ENCODE measurements around the gene PPM1L.

The PPM1L gene

DNA sequence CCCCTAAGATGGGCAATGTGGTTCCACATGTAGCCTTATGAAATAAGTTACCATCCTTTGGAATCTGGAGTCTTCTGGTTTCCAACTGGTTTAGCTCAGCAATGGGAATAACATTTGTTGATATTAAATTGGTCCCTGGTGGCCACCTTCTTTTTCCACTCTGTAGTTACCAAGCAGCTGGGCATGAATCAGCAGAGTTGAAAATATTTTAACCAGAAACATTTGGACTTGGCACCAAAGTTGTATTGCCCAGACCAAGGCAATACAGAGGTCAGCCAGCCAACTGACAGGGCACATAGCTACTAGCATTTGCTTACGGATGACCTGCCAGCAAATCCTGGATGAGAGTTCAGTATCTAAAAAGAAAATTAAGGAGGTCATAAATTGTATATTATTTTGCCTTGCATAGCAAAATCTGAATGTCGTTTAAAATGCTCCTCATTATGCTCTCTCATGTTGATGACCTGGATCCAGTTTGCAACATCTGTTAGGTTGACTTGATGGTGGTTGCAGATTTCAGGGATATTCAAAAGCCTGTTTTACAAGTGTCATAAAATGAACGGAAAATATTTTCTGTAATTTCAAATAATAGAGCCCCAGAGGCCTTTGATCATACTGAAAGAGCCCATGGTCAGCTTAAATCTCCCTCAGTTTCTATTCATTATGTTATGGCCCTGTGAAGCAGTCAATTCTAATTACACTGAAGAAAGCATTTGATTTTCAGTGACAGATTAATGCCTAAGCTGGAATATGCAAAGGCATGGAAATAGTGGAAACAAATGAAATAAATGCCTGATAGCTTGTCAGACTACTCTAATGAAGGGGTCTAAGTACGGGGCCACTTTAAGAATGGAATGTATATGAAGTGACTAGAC, 54.6 kb downstream of the PPM1L start:
- no peak for DNase-seq

DNA sequence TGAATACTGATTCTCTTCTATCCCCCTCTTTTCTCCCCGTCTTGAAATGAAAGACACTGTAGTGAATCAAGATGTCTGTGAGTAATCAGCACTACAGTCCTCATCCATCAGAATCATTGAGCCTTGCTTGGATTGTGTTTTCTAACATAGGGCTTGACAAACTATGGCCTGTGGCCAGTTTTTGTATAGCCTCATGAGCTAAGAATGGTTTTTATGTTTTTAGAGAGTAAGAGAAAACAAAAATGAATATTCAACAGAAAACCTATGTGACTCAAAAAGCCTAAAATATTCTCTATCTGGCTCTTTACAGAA, 55.2 kb downstream of the PPM1L start:
- no peak for DNase-seq

DNA sequence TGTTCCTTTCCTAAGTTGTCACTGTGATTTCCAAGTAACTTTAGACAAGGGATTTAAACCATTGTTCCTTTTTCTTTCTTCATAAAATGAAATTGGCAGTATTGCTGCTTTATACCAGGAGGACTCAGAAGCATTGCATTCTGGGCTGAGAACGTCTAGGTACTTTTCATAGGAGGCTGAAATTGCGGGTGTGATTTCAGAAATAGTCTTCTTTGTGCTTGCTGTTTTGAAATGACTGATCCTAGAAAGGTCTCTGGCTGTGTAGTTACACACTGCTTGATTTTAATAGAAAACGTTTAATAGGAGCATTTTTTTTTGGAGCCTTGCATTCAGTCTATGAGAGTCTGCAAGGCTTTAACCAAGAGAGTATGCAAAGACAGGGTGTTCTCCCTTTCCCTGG, 56.3 kb downstream of the PPM1L start:
- DNase-seq = no peak

DNA sequence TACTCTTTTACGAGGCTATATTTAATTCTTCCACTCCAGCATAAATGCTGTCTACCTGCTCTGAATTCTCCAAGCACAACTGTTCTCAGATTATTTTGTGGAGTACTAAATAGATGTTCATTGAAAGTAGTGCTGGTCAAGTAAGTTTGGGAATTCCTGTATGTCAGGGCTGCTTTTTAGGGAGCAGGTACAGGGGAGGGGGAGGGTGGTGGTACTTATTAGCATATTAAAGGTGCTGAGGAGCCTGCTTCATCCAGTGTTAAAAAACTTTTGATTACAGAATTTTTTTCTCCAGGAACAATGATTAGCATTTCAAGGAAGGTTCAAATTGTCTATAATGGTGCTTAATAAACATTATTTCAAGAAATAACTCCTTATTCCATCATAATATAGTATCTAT, 59.2 kb downstream of the PPM1L start:
- no peak for DNase-seq

DNA sequence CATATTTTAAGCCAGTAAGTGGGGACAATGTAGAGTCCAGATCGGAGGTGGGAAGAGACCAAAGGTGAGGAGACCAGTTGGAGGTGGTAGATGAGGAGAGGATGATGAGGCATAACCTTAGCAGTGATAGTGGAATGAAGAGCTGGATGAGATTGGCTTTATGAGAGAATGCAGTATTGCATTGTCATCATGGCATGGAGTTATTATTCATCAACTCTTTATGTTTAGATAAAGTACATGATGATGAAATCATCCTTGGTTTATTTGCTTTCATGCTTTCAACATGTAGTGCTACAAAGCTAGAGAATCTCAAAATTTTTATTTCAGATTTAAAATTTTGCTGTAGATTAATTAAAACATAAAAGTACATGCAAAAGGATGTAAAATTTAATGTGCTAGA, 64.0 kb downstream of the PPM1L start:
- DNase-seq = no peak

DNA sequence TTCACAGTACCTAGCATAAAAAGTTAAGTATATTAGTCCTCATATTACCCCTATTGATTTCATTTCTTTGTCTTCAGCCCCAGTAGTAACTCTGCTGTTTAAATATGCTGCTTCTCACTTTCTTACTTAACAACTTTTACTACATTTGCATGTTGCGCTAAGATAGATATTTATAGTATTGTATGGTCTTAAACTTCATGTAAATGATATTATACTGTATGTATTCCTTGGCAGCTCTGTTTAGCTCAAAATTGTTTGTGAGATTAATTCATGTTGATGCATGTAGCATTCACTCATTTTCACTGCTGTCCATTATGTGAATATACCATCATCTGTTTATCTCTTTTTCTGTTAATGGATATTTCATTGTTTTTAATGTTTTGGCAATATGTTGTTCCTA, 64.4 kb downstream of the PPM1L start:
- DNase-seq = no peak

DNA sequence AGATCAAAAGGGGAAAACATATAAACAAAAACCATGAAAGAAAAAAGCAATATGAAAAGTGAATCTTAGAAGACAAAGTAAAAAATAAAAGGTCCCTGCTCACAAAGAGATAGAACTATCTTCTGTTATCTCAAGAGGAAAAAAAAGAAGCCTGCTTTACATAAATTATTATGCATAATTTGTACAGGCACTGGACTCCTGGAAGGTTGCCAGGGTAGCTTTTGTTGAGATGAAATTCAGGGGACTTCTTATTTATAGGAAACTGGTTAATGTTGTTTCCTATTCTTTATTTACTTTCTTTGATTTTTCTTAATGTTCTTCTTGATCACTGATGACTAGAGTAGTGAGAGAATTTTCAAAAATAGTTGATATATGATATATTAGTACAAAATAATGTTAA, 66.9 kb downstream of the PPM1L start:
- DNase-seq = no peak

DNA sequence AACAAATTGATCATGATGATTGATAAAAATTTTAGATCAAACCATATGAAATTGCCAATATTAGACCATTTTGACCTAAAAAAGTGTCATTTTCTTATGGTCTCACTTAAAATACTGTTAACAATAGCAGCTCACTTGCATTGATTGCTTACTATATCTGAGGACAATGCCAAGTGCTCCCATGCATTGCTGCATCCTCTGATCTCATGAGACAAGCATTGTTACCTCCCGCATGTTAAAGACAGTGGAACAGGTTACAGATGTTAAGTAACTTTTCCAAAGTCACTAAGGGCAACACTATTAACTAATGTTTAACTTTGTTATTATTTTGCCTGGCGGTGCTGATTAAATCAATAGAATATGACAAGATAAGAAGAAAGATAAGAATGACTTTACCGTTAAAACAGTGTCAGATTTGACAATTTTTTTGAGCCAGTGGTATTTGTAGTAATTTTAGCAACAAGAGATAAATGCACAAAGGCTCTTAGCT, 69.3 kb downstream of the PPM1L start:
- DNase-seq = no peak

DNA sequence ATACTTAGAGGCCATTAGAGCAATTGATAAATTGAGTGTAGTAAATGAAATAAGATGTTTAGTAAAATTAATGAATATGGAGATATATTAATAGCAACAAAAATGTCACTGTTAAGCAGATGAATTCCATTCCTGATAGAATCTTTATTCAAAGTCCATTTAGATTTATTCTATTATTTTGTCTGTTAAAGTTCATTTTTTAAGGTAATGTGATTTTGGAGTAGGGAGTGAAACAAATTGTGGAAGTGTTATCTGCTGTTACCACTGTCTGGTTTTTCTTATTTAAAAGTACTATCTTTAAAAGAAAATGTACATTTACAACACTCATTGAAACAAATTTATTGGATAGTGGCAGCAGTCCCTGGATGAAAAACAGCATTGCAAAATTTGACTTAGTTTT, 70.4 kb downstream of the PPM1L start:
- DNase-seq = no peak

DNA sequence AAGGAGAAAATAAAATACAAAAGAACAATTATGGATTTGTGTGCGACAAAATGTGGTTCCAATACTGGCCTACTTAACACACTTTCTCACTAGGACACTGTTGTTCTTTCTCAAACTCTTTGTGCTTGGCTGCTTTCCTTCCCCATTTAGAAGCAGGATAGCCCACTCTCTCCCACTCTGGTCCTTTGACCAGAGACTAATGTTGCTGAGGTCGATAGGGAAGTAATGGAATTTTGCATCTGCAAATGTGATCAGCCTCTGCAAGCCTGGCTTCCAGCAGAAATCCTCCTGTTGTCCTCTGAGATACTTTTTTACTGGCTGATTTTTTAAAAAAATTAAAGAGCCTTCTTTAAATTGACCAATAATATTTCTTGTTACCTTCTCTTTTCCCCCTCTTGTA, 71.0 kb downstream of the PPM1L start:
- no peak for DNase-seq

DNA sequence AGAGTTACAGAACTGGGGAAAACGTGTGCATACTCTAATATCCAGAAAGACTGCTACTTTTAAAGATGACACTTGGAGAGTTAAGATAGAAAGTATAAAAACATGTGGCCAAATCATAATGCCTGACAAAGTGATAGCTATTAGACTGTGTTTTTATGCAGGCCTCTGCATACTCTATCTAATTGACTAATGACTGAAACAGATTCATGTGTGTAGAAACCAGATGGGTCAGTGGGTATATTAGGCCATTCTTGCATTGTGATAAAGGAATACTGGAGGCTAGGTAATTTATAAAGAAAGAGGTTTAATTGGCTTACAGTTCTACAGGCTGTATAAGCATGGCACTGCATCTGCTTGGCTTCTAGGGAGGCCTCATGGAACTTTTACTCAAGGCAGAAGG, 71.5 kb downstream of the PPM1L start:
- no peak for DNase-seq

DNA sequence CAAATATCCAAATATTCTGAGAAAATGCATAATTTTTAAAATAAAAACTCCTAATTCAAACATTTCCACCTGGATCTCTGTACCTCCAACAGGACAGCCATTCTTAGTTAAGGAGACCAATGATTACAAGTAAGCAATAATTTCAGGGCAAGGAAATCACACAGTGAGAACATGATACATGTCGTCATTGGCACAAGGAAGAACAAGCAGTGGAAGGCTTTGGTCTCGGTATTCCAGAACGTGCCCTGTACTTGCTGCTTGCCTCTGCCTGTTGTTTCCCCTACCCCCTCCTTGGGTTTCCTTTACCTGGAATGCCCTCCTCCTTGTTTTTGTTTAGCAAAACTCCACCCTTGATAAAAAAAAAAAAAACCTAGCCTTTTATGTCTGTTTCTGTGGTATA, 72.8 kb downstream of the PPM1L start:
- no peak for DNase-seq

DNA sequence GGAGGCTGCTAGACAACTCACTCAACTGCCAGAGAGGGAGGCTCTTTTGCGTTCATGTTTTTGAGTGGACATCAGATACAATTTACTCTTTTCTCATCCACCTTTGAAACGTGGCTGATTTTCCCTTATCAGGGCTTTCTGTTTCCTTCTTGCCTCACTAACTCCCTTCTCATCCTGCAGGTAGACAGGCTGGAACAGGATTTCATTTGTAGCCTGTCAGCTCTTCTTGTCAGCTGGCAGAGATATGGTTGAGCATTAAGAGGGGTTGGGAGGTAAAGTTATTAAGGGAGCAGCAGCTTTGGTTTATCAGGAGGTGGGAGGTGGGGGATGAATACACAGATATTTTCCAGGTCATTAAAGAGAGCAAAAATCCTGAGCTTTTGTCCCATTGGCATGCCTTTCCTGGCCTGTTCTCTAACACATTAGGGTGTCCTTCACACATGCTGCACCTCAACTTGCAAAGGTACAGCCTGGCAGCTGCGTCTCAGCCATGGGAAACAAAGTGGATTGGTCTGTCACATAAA, 73.5 kb downstream of the PPM1L start:
- DNase-seq = no peak

DNA sequence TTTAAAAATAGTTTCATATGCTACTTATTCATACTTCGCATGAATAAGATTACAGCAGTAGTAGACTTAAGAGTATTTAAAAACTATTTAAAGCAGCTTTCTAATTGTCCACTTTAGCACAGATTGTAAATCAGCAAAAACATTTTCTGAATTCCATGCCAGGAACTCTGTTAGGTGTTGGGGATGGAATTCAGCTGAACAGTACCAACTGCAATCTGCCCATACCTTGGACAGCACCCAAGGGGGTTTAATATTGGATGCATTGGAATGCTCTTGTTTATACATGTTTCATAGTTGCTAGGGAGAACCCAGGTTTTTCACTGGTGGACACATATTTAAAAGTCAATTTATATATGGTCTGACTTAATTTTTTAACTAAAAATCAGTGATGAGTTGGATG, 74.8 kb downstream of the PPM1L start:
- DNase-seq = no peak

DNA sequence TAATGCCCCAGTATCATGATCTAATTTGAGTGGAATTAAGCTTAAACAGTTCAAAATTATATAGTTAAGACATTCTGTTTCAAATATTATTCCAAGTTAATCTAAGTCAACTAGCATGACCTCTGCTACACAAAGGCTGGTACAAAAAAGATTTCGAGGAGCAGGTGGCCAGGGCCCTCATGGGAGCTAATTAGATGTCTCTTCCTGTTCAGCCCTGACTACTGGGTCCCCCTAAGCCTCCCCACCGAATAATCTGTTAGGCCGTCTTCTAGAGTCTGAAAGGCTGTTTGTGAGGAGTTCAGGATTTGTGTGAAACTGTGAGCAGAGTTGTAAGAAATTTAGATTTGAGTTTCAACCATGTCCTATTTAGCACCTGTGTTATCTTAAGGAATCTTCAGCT, 75.4 kb downstream of the PPM1L start:
- DNase-seq = no peak

DNA sequence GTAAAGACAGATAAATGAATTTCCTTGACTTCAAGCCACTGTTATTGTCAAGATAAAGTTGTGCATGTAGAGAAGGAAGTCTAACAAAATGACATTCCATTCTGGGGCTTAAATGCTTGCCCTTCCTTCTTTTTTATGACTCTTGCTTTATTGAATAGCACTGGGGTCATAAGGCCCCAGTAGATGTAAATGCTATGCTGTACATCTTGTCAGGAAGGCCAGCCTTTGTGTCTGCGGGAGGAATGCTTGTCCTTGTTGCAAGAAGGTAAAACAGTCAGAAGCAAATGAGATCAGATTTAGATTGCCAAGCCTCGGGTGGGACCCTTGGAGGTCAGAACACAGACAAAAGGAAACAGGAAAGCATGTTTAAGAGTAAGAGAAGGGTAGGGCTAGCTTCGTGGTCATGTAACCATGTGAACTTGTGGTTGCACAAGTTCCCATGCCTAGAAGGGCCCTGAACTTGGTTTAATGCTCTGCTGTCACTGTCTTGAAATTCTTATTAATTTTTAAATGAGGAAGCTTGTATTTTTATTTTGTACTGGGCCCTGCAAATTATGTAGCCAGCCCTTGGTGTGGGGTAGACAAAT, 81.5 kb downstream of the PPM1L start:
- no peak for DNase-seq

DNA sequence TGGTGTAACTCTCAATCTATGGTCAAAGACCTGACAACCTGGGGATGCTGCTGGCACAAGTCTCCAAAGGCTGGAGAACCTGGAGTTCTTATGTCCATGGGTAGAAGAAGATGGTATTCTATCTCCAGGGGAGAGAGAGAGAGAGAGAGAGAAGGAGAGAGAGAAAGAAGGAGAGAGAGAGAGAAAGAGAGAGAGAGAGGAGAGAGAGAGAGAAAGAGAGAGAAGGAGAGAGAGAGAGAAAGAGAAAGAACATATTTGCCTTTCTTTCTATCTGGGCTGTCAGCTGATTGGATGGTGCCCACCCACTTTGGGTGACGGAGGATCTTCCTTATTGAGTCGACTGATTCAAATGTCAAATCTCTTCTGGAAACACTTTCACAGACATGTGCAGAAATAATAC, 84.6 kb downstream of the PPM1L start:
- DNase-seq = no peak

DNA sequence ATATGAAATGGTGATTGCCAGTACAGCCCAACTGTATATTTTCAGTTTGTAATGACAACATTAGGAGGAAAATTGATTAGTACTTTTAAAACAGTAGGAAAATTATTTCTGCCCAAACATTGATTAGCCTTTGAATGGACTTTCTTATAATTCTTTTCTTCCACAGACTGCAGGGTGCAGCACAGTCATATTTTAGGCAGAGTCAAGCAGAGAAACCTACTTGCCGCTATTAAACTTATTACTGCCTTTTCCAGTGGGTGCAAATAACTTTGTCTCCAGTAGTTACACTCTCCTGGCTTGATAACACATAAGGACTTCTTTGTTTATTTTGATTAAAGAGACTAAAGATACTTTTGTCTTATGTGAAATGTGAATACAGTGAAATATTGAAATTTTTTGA, 85.4 kb downstream of the PPM1L start:
- DNase-seq = no peak

DNA sequence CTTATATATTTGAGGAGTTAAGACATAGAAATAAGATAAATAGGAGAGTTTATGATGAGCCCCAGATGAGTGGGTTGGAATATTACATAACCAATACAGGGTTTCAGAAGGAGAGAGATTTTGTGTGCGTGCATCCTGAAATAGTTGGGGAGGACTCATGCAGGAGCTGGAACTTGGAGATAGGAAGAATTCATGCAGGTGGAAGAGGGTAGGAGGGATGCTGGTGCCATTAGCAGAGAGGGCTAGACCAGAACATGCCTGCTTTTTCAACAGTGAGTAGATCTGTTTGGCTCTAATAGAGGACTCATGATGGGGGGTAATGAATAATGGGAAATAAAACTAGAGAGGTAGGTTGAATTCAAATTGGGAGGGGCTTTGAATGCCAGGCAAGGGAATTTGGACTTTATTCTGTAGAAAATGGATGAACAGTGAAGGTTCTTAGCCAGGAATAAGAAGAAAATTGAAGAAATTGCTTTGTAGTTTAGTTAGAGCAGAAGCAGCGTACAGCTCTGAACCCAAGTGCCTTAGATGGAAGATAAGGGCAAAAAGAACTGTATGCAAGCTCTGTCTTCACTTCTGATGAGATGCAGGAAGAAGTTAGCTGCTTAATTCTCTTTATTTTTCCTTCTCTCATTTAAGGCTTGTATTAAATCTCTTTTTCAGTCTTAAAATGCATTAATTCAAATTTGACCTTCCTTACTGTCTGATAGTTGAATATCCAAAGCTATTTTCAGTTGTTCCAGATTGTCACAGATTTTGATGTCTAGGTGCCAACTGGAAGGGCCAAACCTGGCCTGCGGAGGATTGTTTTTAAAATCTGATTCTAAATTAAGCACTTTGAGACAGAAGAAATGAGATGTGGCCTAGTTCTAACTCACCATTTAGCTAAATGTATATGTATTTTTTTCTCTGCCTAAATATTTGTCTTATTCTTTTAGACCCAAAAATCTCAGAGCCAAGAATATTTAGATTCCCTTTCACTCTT, 86.3 kb downstream of the PPM1L start:
- DNase-seq = no peak

DNA sequence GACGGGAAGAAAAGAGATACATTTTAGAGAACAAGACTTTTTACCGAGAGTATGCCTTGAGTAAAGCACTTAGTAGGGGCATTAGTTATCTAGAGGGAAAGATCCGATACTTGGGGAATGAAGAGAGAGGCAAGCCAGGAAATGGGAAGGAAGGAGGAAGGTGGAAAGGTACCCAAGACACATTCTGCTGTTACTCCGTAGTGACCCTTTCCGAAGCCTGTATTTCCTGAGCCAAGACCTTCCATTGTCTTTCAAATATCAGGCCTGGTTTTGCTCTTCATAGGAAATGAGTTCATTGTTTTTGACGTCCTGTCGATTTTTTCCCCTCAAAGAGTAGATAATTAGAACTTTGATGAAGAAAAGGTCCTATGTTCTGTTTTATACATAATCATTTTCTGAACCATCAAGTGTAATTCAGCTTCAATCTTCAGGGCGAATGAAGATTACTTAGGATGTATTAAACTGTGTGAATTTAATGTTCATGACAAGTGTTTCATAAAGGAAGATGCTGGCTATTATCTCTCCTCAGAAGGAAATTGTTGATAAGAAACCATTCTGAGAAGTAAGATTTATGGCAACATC, 95.7 kb downstream of the PPM1L start:
- DNase-seq = no peak

DNA sequence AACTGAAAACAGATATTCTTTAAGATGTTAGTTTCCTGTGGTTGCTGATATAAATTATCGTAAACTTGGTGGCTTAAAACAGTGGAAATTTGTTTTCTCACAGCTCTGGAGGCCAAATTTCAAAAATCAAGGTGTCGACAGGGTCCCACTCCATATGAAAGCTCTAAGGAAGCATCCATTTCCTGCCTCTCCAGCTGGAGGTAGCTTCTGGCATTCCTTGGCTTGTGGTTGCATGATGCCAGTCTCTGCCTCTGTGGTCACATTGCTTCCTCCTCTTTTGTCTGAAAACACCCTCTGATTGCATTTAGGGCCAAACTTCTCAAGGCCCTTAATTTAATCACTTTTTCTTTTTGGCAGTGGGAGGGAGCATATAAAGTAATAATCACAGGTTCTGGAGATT, 96.8 kb downstream of the PPM1L start:
- DNase-seq = no peak

DNA sequence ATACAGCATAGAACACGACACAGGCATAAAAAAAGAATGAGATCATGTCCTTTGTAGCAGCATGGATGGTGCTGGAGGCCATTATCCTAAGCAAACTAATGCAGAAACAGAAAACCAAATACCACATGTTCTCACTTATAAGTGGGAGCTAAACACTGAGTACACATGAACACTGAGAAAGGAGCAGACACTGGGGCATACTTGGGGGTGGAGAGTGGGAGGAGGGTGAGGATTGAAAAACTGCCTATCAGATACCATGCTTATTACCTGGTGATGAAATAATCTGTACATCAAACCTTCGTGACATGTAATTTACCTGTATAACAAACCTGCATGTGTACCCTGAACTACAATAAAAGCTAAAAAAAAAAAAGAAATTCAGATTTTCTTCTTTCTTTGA, 100.4 kb downstream of the PPM1L start:
- DNase-seq = no peak

All from activated CD4-positive, alpha-beta T cell treated with anti-CD3 and anti-CD28 coated beads, Interleukin-2, amount 50 U/mL, for 1 hour (primary cell).